Suprapubic skin (tissue), 4 donors: Measurements from ENCODE around the gene SETD3. TPM values are rescaled to one million over a fixed set of nuclear protein-coding genes. Genes with fewer than 3 reads are reported as not detected.

Experiments
- DNase-seq, 2 donors: peaks; one replicate each; pipeline ENCODE4 v3.0.0-alpha.2; 2019; ENCODE audit warnings: low spot score in 2 of 2
- H3K27ac ChIP-seq: fragments of 200-600 bp; sonication (generic); one replicate; pipeline ENCODE4 v1.5.1; 2019
- H3K27me3 ChIP-seq: fragments of 200-600 bp; sonication (generic); one replicate; pipeline ENCODE4 v1.5.1; 2019
- H3K36me3 ChIP-seq: fragments of 200-600 bp; sonication (generic); one replicate; pipeline ENCODE4 v1.5.1; 2019
- H3K4me1 ChIP-seq: fragments of 200-600 bp; sonication (generic); one replicate; pipeline ENCODE4 v1.5.1; 2019
- H3K4me3 ChIP-seq: fragments of 200-600 bp; sonication (generic); one replicate; pipeline ENCODE4 v1.5.1; 2019; ENCODE audit warnings: mild to moderate bottlenecking
- H3K9me3 ChIP-seq: fragments of 200-600 bp; sonication (generic); one replicate; pipeline ENCODE4 v1.5.1; 2019
- CTCF ChIP-seq, 2 donors: fragments of 200-600 bp in 1 of 2; fragments of 450-650 bp in 1 of 2; sonication (generic) in 1 of 2; IDR thresholded peaks; one replicate each; pipeline ENCODE4 v1.5.1; 2016 to 2019; ENCODE audit warnings: antibody characterized with exemption in 2 of 2, mild to moderate bottlenecking in 1 of 2, moderate library complexity in 1 of 2
- EP300 ChIP-seq: sonication (generic); formaldehyde crosslinking; IDR thresholded peaks from one replicate; pipeline ENCODE4 v1.6.1; 2017; ENCODE audit warnings: antibody characterized with exemption
- POLR2A ChIP-seq, 2 donors: fragments of 450-650 bp; IDR thresholded peaks; one replicate each; pipeline ENCODE4 v1.6.1; 2017; ENCODE audit warnings: antibody characterized with exemption in 2 of 2, mild to moderate bottlenecking in 2 of 2, moderate library complexity in 2 of 2
- POLR2AphosphoS5 ChIP-seq, 3 donors: sonication (generic); formaldehyde crosslinking; IDR thresholded peaks; one replicate each; pipeline ENCODE4 v1.6.1; 2017; ENCODE audit warnings: antibody characterized with exemption in 3 of 3
- WGBS: methylation state at CpG from one replicate; pipeline ENCODE4 v1.1.5; 2018; 5-methylcytosine and 5-hydroxymethylcytosine counted together
- total RNA-seq, 4 donors: library from RNA; depleted of rRNA; stranded (reverse); fragments of >200 nt; gene quantifications; one replicate each; pipeline ENCODE4 v1.1.0, GENCODE V29; 2016

Gene SETD3
- total RNA-seq, 4 donors from 2014 or later, result 50.2 to 57.5 (median 54.8) TPM

- 63% methylated on average over 4 of the region's 4 CpGs for WGBS
- Histone ChIP-seq H3K36me3 (peaks cover 53% of the 10 kb centered on the region), H3K4me3 (no peak overlapping the region), H3K27me3 (no peaks in the 10 kb centered on the region), H3K9me3 (no peaks in the 10 kb centered on the region), H3K27ac (no peak overlapping the region), H3K4me1 (peaks cover 12% of the 10 kb centered on the region)
- DNase-seq, result no peak
- TF ChIP-seq CTCF (IDR thresholded peaks at IDR 0.05) (no peak), POLR2AphosphoS5 (IDR thresholded peaks at IDR 0.05) (no peak), EP300 (no peak), POLR2A (IDR thresholded peaks at IDR 0.05) (no peak)
Measured at GRCh38 chr14:99463974-99464373, 16.7 kb downstream of the SETD3 start.

- H3K9me3 ChIP-seq, result no peaks in the 10 kb centered on the region
- WGBS, result 71% methylated on average over 6 of the region's 6 CpGs
- TF ChIP-seq POLR2AphosphoS5 (IDR thresholded peaks at IDR 0.05), result no peak
- TF ChIP-seq CTCF (IDR thresholded peaks at IDR 0.05), result no peak
- no peak for TF ChIP-seq EP300
- no peak for TF ChIP-seq POLR2A (IDR thresholded peaks at IDR 0.05)
- DNase-seq, result no peak
- peaks cover 61% of the 10 kb centered on the region for H3K36me3 ChIP-seq
- H3K4me3 ChIP-seq, result no peak overlapping the region
- H3K4me1 ChIP-seq, result peaks cover 8% of the 10 kb centered on the region
- H3K27ac ChIP-seq, result no peak overlapping the region
- no peaks in the 10 kb centered on the region for H3K27me3 ChIP-seq
Measured at GRCh38 chr14:99462210-99462609, 18.4 kb downstream of the SETD3 start.

- Histone ChIP-seq H3K36me3 (peaks cover 67% of the 10 kb centered on the region), H3K27ac (no peak overlapping the region), H3K9me3 (no peaks in the 10 kb centered on the region), H3K4me3 (no peak overlapping the region), H3K4me1 (peaks cover 7% of the 10 kb centered on the region), H3K27me3 (no peaks in the 10 kb centered on the region)
- WGBS, result 97% methylated on average over 5 of the region's 5 CpGs
- TF ChIP-seq CTCF (IDR thresholded peaks at IDR 0.05) (no peak), POLR2AphosphoS5 (IDR thresholded peaks at IDR 0.05) (no peak), EP300 (no peak), POLR2A (IDR thresholded peaks at IDR 0.05) (no peak)
- no peak for DNase-seq
Measured at GRCh38 chr14:99461411-99462085, 19.1 kb downstream of the SETD3 start.

- H3K9me3 ChIP-seq, result no peaks in the 10 kb centered on the region
- TF ChIP-seq EP300 (no peak), CTCF (IDR thresholded peaks at IDR 0.05) (no peak), POLR2AphosphoS5 (IDR thresholded peaks at IDR 0.05) (no peak), POLR2A (IDR thresholded peaks at IDR 0.05) (no peak)
- DNase-seq, result no peak
- WGBS, result 75% methylated on average over 3 of the region's 3 CpGs
- peaks cover 7% of the 10 kb centered on the region for H3K4me1 ChIP-seq
- H3K27ac ChIP-seq, result no peak overlapping the region
- no peaks in the 10 kb centered on the region for H3K27me3 ChIP-seq
- no peak overlapping the region for H3K4me3 ChIP-seq
- H3K36me3 ChIP-seq, result peaks cover 75% of the 10 kb centered on the region
Measured at GRCh38 chr14:99460793-99461192, 19.9 kb downstream of the SETD3 start.

GRCh38 chr14:99459481-99460100 lies 21.1 kb downstream of the SETD3 start:
- DNase-seq, result no peak
- peaks cover 7% of the 10 kb centered on the region for H3K4me1 ChIP-seq
- WGBS, result 77% methylated on average over 5 of the region's 5 CpGs
- H3K4me3 ChIP-seq, result no peak overlapping the region
- no peak for TF ChIP-seq POLR2AphosphoS5 (IDR thresholded peaks at IDR 0.05)
- TF ChIP-seq CTCF (IDR thresholded peaks at IDR 0.05), result no peak
- no peak for TF ChIP-seq EP300
- TF ChIP-seq POLR2A (IDR thresholded peaks at IDR 0.05), result no peak
- H3K9me3 ChIP-seq, result no peaks in the 10 kb centered on the region
- no peak overlapping the region for H3K27ac ChIP-seq
- peaks cover 78% of the 10 kb centered on the region for H3K36me3 ChIP-seq
- no peaks in the 10 kb centered on the region for H3K27me3 ChIP-seq
